DMS114 treated with DMSO at 0.1 percent for 48 hours (cell line): ENCODE data around the gene LAMA2.

ENCODE experiments used
- DNase-seq: peaks from one replicate; lab custom pipeline; 2025; ENCODE audit not compliant: unreplicated experiment; lab: John Stamatoyannopoulos, UW

LAMA2 gene

GRCh38 chr6:129252377-129253071 is 369.6 kb downstream of the LAMA2 start:
- DNase-seq: no peak

GRCh38 chr6:129253242-129253641 is 370.3 kb downstream of the LAMA2 start:
- no peak for DNase-seq

- DNase-seq: no peak
These were observed 370.8 kb downstream of the LAMA2 start for GRCh38 chr6:129253727-129254126.

- DNase-seq: no peak
These were observed 374.3 kb downstream of the LAMA2 start for GRCh38 chr6:129257196-129257595.

GRCh38 chr6:129262661-129263060 is 379.7 kb downstream of the LAMA2 start:
- no peak for DNase-seq

GRCh38 chr6:129263176-129263575 is 380.2 kb downstream of the LAMA2 start:
- DNase-seq: no peak

GRCh38 chr6:129264480-129265045 is 381.6 kb downstream of the LAMA2 start:
- DNase-seq: no peak

- DNase-seq: no peak
These were observed 384.1 kb downstream of the LAMA2 start for GRCh38 chr6:129267028-129267427.

- DNase-seq: no peak
These were observed 386.1 kb downstream of the LAMA2 start for GRCh38 chr6:129269076-129269475.

GRCh38 chr6:129269891-129270290 is 387.0 kb downstream of the LAMA2 start:
- no peak for DNase-seq

GRCh38 chr6:129270450-129270849 is 387.5 kb downstream of the LAMA2 start:
- DNase-seq: no peak

- no peak for DNase-seq
These were observed 390.2 kb downstream of the LAMA2 start for GRCh38 chr6:129273161-129273560.

- DNase-seq: no peak
These were observed 393.5 kb downstream of the LAMA2 start for GRCh38 chr6:129276461-129276860.

- no peak for DNase-seq
These were observed 394.0 kb downstream of the LAMA2 start for GRCh38 chr6:129276986-129277385.

GRCh38 chr6:129279343-129280292 is 396.7 kb downstream of the LAMA2 start:
- DNase-seq: no peak

GRCh38 chr6:129280293-129280644 is 397.3 kb downstream of the LAMA2 start:
- no peak for DNase-seq

- DNase-seq: no peak
These were observed 397.8 kb downstream of the LAMA2 start for GRCh38 chr6:129280749-129281148.

- no peak for DNase-seq
These were observed 398.3 kb downstream of the LAMA2 start for GRCh38 chr6:129281168-129281796.

- no peak for DNase-seq
These were observed 399.1 kb downstream of the LAMA2 start for GRCh38 chr6:129282019-129282418.

GRCh38 chr6:129284225-129284624 is 401.3 kb downstream of the LAMA2 start:
- no peak for DNase-seq
